Nephron progenitor cell (in vitro differentiated cells): Measurements from ENCODE around the gene RBM23.

Source experiments
- DNase-seq: peaks from one replicate; pipeline ENCODE4 v3.0.0; 2021
- H3K27ac Mint-ChIP-seq: 2 replicates; pipeline ENCODE4 v1.8.0; 2021; ENCODE audit warnings: mild to moderate bottlenecking, moderate library complexity, mixed read lengths
- H3K27me3 Mint-ChIP-seq: 2 replicates; pipeline ENCODE4 v1.8.0; 2021; ENCODE audit warnings: mild to moderate bottlenecking, low read depth, mixed read lengths; ENCODE audit not compliant: poor library complexity
- H3K36me3 Mint-ChIP-seq: 2 replicates; pipeline ENCODE4 v1.8.0; 2021; ENCODE audit warnings: low read depth, mixed read lengths
- H3K4me1 Mint-ChIP-seq: 2 replicates; pipeline ENCODE4 v1.8.0; 2021; ENCODE audit warnings: mixed read lengths
- H3K4me3 Mint-ChIP-seq: 2 replicates; pipeline ENCODE4 v1.8.0; 2021; ENCODE audit warnings: mild to moderate bottlenecking, moderate library complexity, mixed read lengths
- H3K9me3 Mint-ChIP-seq: 2 replicates; pipeline ENCODE4 v1.8.0; 2021; ENCODE audit warnings: mild to moderate bottlenecking, moderate library complexity, mixed read lengths
- CTCF ChIP-seq: fragments of 200-600 bp; sonication (generic); IDR thresholded peaks from 2 replicates; pipeline ENCODE4 v1.5.0; 2021; ENCODE audit warnings: antibody characterized with exemption

The RBM23 gene

GRCh38 chr14:22896356-22896755, 22.6 kb downstream of the RBM23 start:
- H3K4me1 Mint-ChIP-seq = peaks cover 15% of the 10 kb centered on the region
- DNase-seq = no peak
- H3K9me3 Mint-ChIP-seq = no peaks in the 10 kb centered on the region
- H3K36me3 Mint-ChIP-seq = peaks cover 23% of the 10 kb centered on the region
- no peak overlapping the region for H3K27ac Mint-ChIP-seq
- H3K4me3 Mint-ChIP-seq = no peak overlapping the region
- TF ChIP-seq CTCF = no peak
- peaks cover 4% of the 10 kb centered on the region for H3K27me3 Mint-ChIP-seq

GRCh38 chr14:22895402-22895801, 23.5 kb downstream of the RBM23 start:
- no peak overlapping the region for H3K4me3 Mint-ChIP-seq
- peaks cover 15% of the 10 kb centered on the region for H3K4me1 Mint-ChIP-seq
- no peak for DNase-seq
- H3K36me3 Mint-ChIP-seq = peaks cover 16% of the 10 kb centered on the region
- TF ChIP-seq CTCF = no peak
- H3K27me3 Mint-ChIP-seq = peaks cover 4% of the 10 kb centered on the region
- H3K9me3 Mint-ChIP-seq = no peaks in the 10 kb centered on the region
- H3K27ac Mint-ChIP-seq = no peak overlapping the region

GRCh38 chr14:22893706-22894105, 25.2 kb downstream of the RBM23 start:
- Mint-ChIP-seq H3K4me3 (no peak overlapping the region), H3K9me3 (no peaks in the 10 kb centered on the region), H3K27me3 (no peaks in the 10 kb centered on the region), H3K4me1 (peaks cover 20% of the 10 kb centered on the region), H3K27ac (no peak overlapping the region), H3K36me3 (peaks cover 12% of the 10 kb centered on the region)
- no peak for DNase-seq
- TF ChIP-seq CTCF = no peak

- peak overlapping the region; percentile 66 for H3K27ac Mint-ChIP-seq
- no peaks in the 10 kb centered on the region for H3K9me3 Mint-ChIP-seq
- H3K36me3 Mint-ChIP-seq = peaks cover 4% of the 10 kb centered on the region
- H3K4me3 Mint-ChIP-seq = no peak overlapping the region
- no peaks in the 10 kb centered on the region for H3K27me3 Mint-ChIP-seq
- no peak for DNase-seq
- peaks cover 29% of the 10 kb centered on the region for H3K4me1 Mint-ChIP-seq
- no peak for TF ChIP-seq CTCF
Observed at GRCh38 chr14:22892488-22892887, 26.5 kb downstream of the RBM23 start.

GRCh38 chr14:22890416-22890815, 28.5 kb downstream of the RBM23 start:
- Mint-ChIP-seq H3K27ac (peak overlapping the region; percentile 12), H3K9me3 (no peaks in the 10 kb centered on the region), H3K36me3 (peaks cover 4% of the 10 kb centered on the region), H3K4me3 (no peak overlapping the region), H3K4me1 (peaks cover 46% of the 10 kb centered on the region), H3K27me3 (peaks cover 4% of the 10 kb centered on the region)
- TF ChIP-seq CTCF = no peak
- DNase-seq = no peak

- DNase-seq = no peak
- Mint-ChIP-seq H3K27me3 (peaks cover 4% of the 10 kb centered on the region), H3K27ac (no peak overlapping the region), H3K9me3 (no peaks in the 10 kb centered on the region), H3K4me1 (peaks cover 64% of the 10 kb centered on the region), H3K36me3 (peaks cover 4% of the 10 kb centered on the region), H3K4me3 (no peak overlapping the region)
- no peak for TF ChIP-seq CTCF
Observed at GRCh38 chr14:22888662-22889061, 30.3 kb downstream of the RBM23 start.
